Measurements from ENCODE around the gene SEC22C. TPM values are rescaled to one million over a fixed set of nuclear protein-coding genes. Genes with fewer than 3 reads are reported as not detected.
A peak's percentile ranks its signal among the peaks of the same experiment; 100 is the strongest.

SEC22C gene
- polyA plus RNA-seq, 1 of the 3 experiments (the other 2 are of a cell fraction), result 28.5 TPM

- POLR2A ChIA-PET, result no interaction called here
- 94% methylated on average over 1 of the region's 1 CpG for WGBS (ENCODE audit: low lambda C conversion rate)
- peaks cover 88% of the 10 kb centered on the region for H4K20me1 ChIP-seq (ENCODE audit: insufficient read depth)
- peaks cover 100% of the 10 kb centered on the region for H3K79me2 ChIP-seq (ENCODE audit: insufficient read depth)
- no peak for DNase-seq
- no peak for TF ChIP-seq JUND (IDR thresholded peaks at IDR 0.05)
- no peak for TF ChIP-seq IRF3 (IDR thresholded peaks at IDR 0.05; ENCODE audit: low read depth, low read length)
- peaks cover 0 to 7% of the 10 kb centered on the region in 2 experiments; a peak in 3 of 4 replicates for H3K4me1 ChIP-seq (ENCODE audit: control insufficient read depth in 1 of 2, insufficient read depth in 2 of 2, low read depth in 1 of 2, low read length in 1 of 2)
- H3K9me2 ChIP-seq, result no peaks in the 10 kb centered on the region
- CTCF ChIA-PET, result interaction anchor here (0.8 to 3.0 kb wide), 9 partner anchors 9 to 188 kb away, joined by 3 to 27 read pairs (median 7); partner anchors contain the start of gene NKTR
- H3K4me2 ChIP-seq, result no peak overlapping the region
- H3K9ac ChIP-seq, result no peak overlapping the region
- peaks cover 18 to 52% of the 10 kb centered on the region in 2 experiments for H3K36me3 ChIP-seq (replicated peaks in 1 of 2; ENCODE audit: control insufficient read depth in 1 of 2, insufficient read depth in 2 of 2, low read length in 1 of 2)
- H3K4me3 ChIP-seq (ENCODE audit: low read depth in 2 of 2, low read length in 1 of 2), result no peak overlapping the region
- H3K27ac ChIP-seq (ENCODE audit: low read depth in 2 of 2, low read length in 1 of 2), result no peak overlapping the region
- H3K27me3 ChIP-seq (ENCODE audit: insufficient read depth), result no peaks in the 10 kb centered on the region
- H3F3A ChIP-seq (replicated peaks; ENCODE audit: insufficient read depth), result peaks cover 20% of the 10 kb centered on the region
- no peak overlapping the region for H2AFZ ChIP-seq (ENCODE audit: low read depth)
- H3K9me3 ChIP-seq, result no peaks in the 10 kb centered on the region
These were observed 30.4 kb upstream of the SEC22C start for GRCh38 chr3:42612217-42612616.

GRCh38 chr3:42610976-42611375 lies 29.2 kb upstream of the SEC22C start:
- ChIA-PET POLR2A (no interaction called here), CTCF (interaction anchor here (0.7 to 1.8 kb wide), 3 partner anchors 10 to 41 kb away, joined by 3 to 4 read pairs (median 3); partner anchors contain the start of gene NKTR)
- no peaks in the 10 kb centered on the region for H3K27me3 ChIP-seq (ENCODE audit: insufficient read depth)
- H3K4me3 ChIP-seq (ENCODE audit: low read depth in 2 of 2, low read length in 1 of 2), result no peak overlapping the region
- no peak for DNase-seq
- H3K9me2 ChIP-seq, result no peaks in the 10 kb centered on the region
- H4K20me1 ChIP-seq (ENCODE audit: insufficient read depth), result peaks cover 89% of the 10 kb centered on the region
- peaks cover 20% of the 10 kb centered on the region for H3F3A ChIP-seq (replicated peaks; ENCODE audit: insufficient read depth)
- 95% methylated on average over 1 of the region's 1 CpG for WGBS (ENCODE audit: low lambda C conversion rate)
- no peak overlapping the region for H2AFZ ChIP-seq (ENCODE audit: low read depth)
- H3K79me2 ChIP-seq (ENCODE audit: insufficient read depth), result peaks cover 100% of the 10 kb centered on the region
- H3K4me2 ChIP-seq, result no peak overlapping the region
- peaks cover 20 to 46% of the 10 kb centered on the region in 2 experiments for H3K36me3 ChIP-seq (replicated peaks in 1 of 2; ENCODE audit: control insufficient read depth in 1 of 2, insufficient read depth in 2 of 2, low read length in 1 of 2)
- H3K4me1 ChIP-seq (ENCODE audit: control insufficient read depth in 1 of 2, insufficient read depth in 2 of 2, low read depth in 1 of 2, low read length in 1 of 2), result peaks cover 0 to 7% of the 10 kb centered on the region in 2 experiments; a peak in 3 of 4 replicates
- H3K27ac ChIP-seq (ENCODE audit: low read depth in 2 of 2, low read length in 1 of 2), result peak overlapping the region in 1 of 2 experiments; percentile 9; a peak in 1 of 4 replicates
- no peaks in the 10 kb centered on the region for H3K9me3 ChIP-seq
- peak overlapping the region; percentile 9; the same call in 1 of the 2 replicates for H3K9ac ChIP-seq
- TF ChIP-seq JUND (IDR thresholded peaks at IDR 0.05), result no peak
- TF ChIP-seq TCF12 (IDR thresholded peaks at IDR 0.05), result no peak
- no peak for TF ChIP-seq SIN3A (IDR thresholded peaks at IDR 0.05; ENCODE audit: borderline replicate concordance, low read depth, low read length)
- no peak for TF ChIP-seq RXRA (IDR thresholded peaks at IDR 0.05; ENCODE audit: borderline replicate concordance, low read depth)
- no peak for TF ChIP-seq RCOR1 (IDR thresholded peaks at IDR 0.05; ENCODE audit: low read length)
- no peak for TF ChIP-seq REST (IDR thresholded peaks at IDR 0.05; ENCODE audit: low read depth, low read length)
- TF ChIP-seq MAX (IDR thresholded peaks at IDR 0.05; ENCODE audit: low read depth), result no peak
- TF ChIP-seq ZBTB33 (IDR thresholded peaks at IDR 0.05; ENCODE audit: borderline replicate concordance, low read depth), result no peak
- TF ChIP-seq FOXM1 (IDR thresholded peaks at IDR 0.05; ENCODE audit: low read depth), result no peak
- no peak for TF ChIP-seq RAD21 (IDR thresholded peaks at IDR 0.05; ENCODE audit: low read length)
- TF ChIP-seq CTCF (IDR thresholded peaks at IDR 0.05), result no peak
- no peak for TF ChIP-seq TAF1 (IDR thresholded peaks at IDR 0.05; ENCODE audit: borderline replicate concordance, low read depth, low read length)
- TF ChIP-seq NRF1 (IDR thresholded peaks at IDR 0.05; ENCODE audit: low read depth, low read length), result no peak
- no peak for TF ChIP-seq GABPA (IDR thresholded peaks at IDR 0.05; ENCODE audit: low read depth)
- TF ChIP-seq IRF3 (IDR thresholded peaks at IDR 0.05; ENCODE audit: low read depth, low read length), result no peak
- no peak for TF ChIP-seq RFX5 (IDR thresholded peaks at IDR 0.05; ENCODE audit: low read length)
- no peak for TF ChIP-seq EZH2phosphoT487 (IDR thresholded peaks at IDR 0.05; ENCODE audit: borderline replicate concordance, low read depth)

Measured in SK-N-SH (cell line).